ENCODE data around the gene EGFL7.

Gene EGFL7

DNA sequence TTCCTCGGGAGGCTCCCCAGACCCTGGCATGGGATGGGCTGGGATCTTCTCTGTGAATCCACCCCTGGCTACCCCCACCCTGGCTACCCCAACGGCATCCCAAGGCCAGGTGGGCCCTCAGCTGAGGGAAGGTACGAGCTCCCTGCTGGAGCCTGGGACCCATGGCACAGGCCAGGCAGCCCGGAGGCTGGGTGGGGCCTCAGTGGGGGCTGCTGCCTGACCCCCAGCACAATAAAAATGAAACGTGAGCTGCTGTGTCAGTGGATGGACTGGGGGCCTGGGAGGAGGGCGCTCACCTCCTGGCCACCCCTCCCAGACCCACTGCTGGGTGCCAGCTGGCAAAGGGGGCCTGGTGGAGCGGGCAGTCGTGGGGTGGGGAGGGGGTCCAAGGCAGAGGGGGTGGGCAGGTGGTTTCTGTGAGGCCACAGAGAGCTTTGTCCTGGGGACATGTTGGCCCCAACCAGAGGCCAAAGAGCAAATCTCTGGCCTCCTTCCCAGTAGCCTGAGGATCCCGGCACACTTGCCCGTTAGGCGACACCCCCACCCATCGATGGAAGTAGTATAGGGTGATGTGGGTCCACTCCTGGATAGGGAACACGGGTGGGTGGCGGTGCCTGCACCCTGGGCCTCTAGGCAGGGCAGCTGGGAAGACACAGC is 9.8 kb downstream of the EGFL7 start:
- 0 out of 2 replicates have a peak, but pooled peaks cover 3% of the 10 kb centered on the region for H3K36me3 ChIP-seq (ENCODE audit: control insufficient read depth, insufficient read depth, low read length)
- H3K27me3 ChIP-seq (ENCODE audit: control insufficient read depth, insufficient read depth, low read length), result no peaks in the 10 kb centered on the region
- no peak overlapping the region for H3K9ac ChIP-seq (ENCODE audit: low read depth, low read length)
- H3K4me3 ChIP-seq (ENCODE audit: low read depth, low read length), result no peak overlapping the region
- no peaks in the 10 kb centered on the region for H3K9me3 ChIP-seq (ENCODE audit: control insufficient read depth, insufficient read depth, low read length)
- no peak overlapping the region for H3K27ac ChIP-seq (ENCODE audit: low read depth, low read length)
- H3K4me1 ChIP-seq (ENCODE audit: control insufficient read depth, insufficient read depth, low read length), result no peaks in the 10 kb centered on the region

- Histone ChIP-seq H3K27ac (ENCODE audit: low read depth, low read length) (no peak overlapping the region), H3K4me3 (ENCODE audit: low read depth, low read length) (no peak overlapping the region), H3K27me3 (ENCODE audit: control insufficient read depth, insufficient read depth, low read length) (no peaks in the 10 kb centered on the region), H3K9ac (ENCODE audit: low read depth, low read length) (no peak overlapping the region), H3K4me1 (ENCODE audit: control insufficient read depth, insufficient read depth, low read length) (no peaks in the 10 kb centered on the region), H3K9me3 (ENCODE audit: control insufficient read depth, insufficient read depth, low read length) (no peaks in the 10 kb centered on the region), H3K36me3 (ENCODE audit: control insufficient read depth, insufficient read depth, low read length) (0 out of 2 replicates have a peak, but pooled peaks cover 3% of the 10 kb centered on the region)
Measured at GRCh38 chr9:136673088-136673974, 10.6 kb downstream of the EGFL7 start.

- Histone ChIP-seq H3K36me3 (ENCODE audit: control insufficient read depth, insufficient read depth, low read length) (0 out of 2 replicates have a peak, but pooled peaks cover 3% of the 10 kb centered on the region), H3K27ac (ENCODE audit: low read depth, low read length) (no peak overlapping the region), H3K9me3 (ENCODE audit: control insufficient read depth, insufficient read depth, low read length) (no peaks in the 10 kb centered on the region), H3K27me3 (ENCODE audit: control insufficient read depth, insufficient read depth, low read length) (no peaks in the 10 kb centered on the region), H3K9ac (ENCODE audit: low read depth, low read length) (no peak overlapping the region), H3K4me1 (ENCODE audit: control insufficient read depth, insufficient read depth, low read length) (no peaks in the 10 kb centered on the region), H3K4me3 (ENCODE audit: low read depth, low read length) (no peak overlapping the region)
Measured at GRCh38 chr9:136673975-136674785, 11.5 kb downstream of the EGFL7 start.

GRCh38 chr9:136674786-136675349 is 12.2 kb downstream of the EGFL7 start:
- H3K9me3 ChIP-seq (ENCODE audit: control insufficient read depth, insufficient read depth, low read length), result no peaks in the 10 kb centered on the region
- H3K36me3 ChIP-seq (ENCODE audit: control insufficient read depth, insufficient read depth, low read length), result 0 out of 2 replicates have a peak, but pooled peaks cover 3% of the 10 kb centered on the region
- H3K4me1 ChIP-seq (ENCODE audit: control insufficient read depth, insufficient read depth, low read length), result no peaks in the 10 kb centered on the region
- no peak overlapping the region for H3K27ac ChIP-seq (ENCODE audit: low read depth, low read length)
- no peak overlapping the region for H3K9ac ChIP-seq (ENCODE audit: low read depth, low read length)
- no peak overlapping the region for H3K4me3 ChIP-seq (ENCODE audit: low read depth, low read length)
- H3K27me3 ChIP-seq (ENCODE audit: control insufficient read depth, insufficient read depth, low read length), result no peaks in the 10 kb centered on the region

GRCh38 chr9:136675477-136676296 is 13.0 kb downstream of the EGFL7 start:
- Histone ChIP-seq H3K27ac (ENCODE audit: low read depth, low read length) (no peak overlapping the region), H3K27me3 (ENCODE audit: control insufficient read depth, insufficient read depth, low read length) (no peaks in the 10 kb centered on the region), H3K9me3 (ENCODE audit: control insufficient read depth, insufficient read depth, low read length) (no peaks in the 10 kb centered on the region), H3K4me3 (ENCODE audit: low read depth, low read length) (no peak overlapping the region), H3K9ac (ENCODE audit: low read depth, low read length) (no peak overlapping the region), H3K36me3 (ENCODE audit: control insufficient read depth, insufficient read depth, low read length) (0 out of 2 replicates have a peak, but pooled peaks cover 3% of the 10 kb centered on the region), H3K4me1 (ENCODE audit: control insufficient read depth, insufficient read depth, low read length) (no peaks in the 10 kb centered on the region)

DNA sequence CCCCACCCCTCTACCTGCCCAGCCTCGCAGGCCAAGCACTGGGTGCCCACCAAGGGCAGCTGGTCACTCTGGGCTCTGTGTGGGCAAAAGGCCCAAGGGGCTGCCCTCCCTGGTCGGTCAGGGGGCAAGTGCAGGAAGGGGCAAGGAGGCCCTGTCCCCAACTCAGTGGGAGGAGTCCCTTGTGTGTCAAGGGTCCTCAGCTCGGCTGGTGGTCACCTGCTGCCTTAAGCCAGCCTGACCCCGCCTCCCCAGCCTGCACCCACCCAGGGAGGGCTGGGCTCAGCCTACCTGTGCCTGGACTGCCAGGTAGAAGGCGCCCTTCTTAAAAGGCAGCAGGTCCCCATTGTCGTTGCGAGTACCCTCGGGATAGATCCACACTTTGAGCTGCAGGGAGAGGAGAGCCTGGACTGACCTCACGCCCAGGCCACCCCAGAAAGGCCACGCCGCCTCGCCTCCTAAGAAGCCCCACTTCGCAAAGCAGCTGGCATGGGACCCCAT is 13.6 kb downstream of the EGFL7 start:
- Histone ChIP-seq H3K36me3 (ENCODE audit: control insufficient read depth, insufficient read depth, low read length) (0 out of 2 replicates have a peak, but pooled peaks cover 3% of the 10 kb centered on the region), H3K27ac (ENCODE audit: low read depth, low read length) (no peak overlapping the region), H3K4me1 (ENCODE audit: control insufficient read depth, insufficient read depth, low read length) (no peaks in the 10 kb centered on the region), H3K9ac (ENCODE audit: low read depth, low read length) (no peak overlapping the region), H3K4me3 (ENCODE audit: low read depth, low read length) (no peak overlapping the region), H3K27me3 (ENCODE audit: control insufficient read depth, insufficient read depth, low read length) (no peaks in the 10 kb centered on the region), H3K9me3 (ENCODE audit: control insufficient read depth, insufficient read depth, low read length) (no peaks in the 10 kb centered on the region)

GRCh38 chr9:136676920-136677686 is 14.4 kb downstream of the EGFL7 start:
- Histone ChIP-seq H3K4me1 (ENCODE audit: control insufficient read depth, insufficient read depth, low read length) (no peaks in the 10 kb centered on the region), H3K9ac (ENCODE audit: low read depth, low read length) (no peak overlapping the region), H3K27me3 (ENCODE audit: control insufficient read depth, insufficient read depth, low read length) (no peaks in the 10 kb centered on the region), H3K36me3 (ENCODE audit: control insufficient read depth, insufficient read depth, low read length) (0 out of 2 replicates have a peak, but pooled peaks cover 3% of the 10 kb centered on the region), H3K9me3 (ENCODE audit: control insufficient read depth, insufficient read depth, low read length) (no peaks in the 10 kb centered on the region), H3K27ac (ENCODE audit: low read depth, low read length) (no peak overlapping the region), H3K4me3 (ENCODE audit: low read depth, low read length) (no peak overlapping the region)

- Histone ChIP-seq H3K9me3 (ENCODE audit: control insufficient read depth, insufficient read depth, low read length) (no peaks in the 10 kb centered on the region), H3K4me1 (ENCODE audit: control insufficient read depth, insufficient read depth, low read length) (peaks cover 6% of the 10 kb centered on the region; the same call in 1 of the 2 replicates), H3K27ac (ENCODE audit: low read depth, low read length) (no peak overlapping the region), H3K36me3 (ENCODE audit: control insufficient read depth, insufficient read depth, low read length) (0 out of 2 replicates have a peak, but pooled peaks cover 3% of the 10 kb centered on the region), H3K9ac (ENCODE audit: low read depth, low read length) (no peak overlapping the region), H3K27me3 (ENCODE audit: control insufficient read depth, insufficient read depth, low read length) (no peaks in the 10 kb centered on the region), H3K4me3 (ENCODE audit: low read depth, low read length) (no peak overlapping the region)
Measured at GRCh38 chr9:136678034-136678433, 15.3 kb downstream of the EGFL7 start.

DNA sequence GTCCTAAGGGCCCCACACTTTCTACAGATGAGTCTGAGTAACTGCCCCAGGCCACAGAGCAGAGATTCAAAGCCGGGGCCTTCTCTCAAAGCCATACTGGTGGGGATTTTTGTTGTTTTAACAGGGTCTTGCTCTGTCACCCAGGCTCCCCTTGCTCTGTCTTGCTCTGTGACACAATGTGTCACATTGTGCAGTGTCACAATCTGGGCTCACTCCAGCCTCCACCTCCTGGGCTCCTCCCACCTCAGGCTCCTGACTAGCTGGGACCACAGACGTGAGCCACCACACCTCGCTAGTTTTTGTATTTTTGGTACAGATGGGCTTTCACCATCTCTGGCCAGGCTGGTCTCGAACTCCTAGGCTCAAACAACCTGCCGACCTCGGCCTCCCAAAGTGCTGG is 15.9 kb downstream of the EGFL7 start:
- Histone ChIP-seq H3K27me3 (ENCODE audit: control insufficient read depth, insufficient read depth, low read length) (no peaks in the 10 kb centered on the region), H3K9ac (ENCODE audit: low read depth, low read length) (no peak overlapping the region), H3K4me3 (ENCODE audit: low read depth, low read length) (no peak overlapping the region), H3K4me1 (ENCODE audit: control insufficient read depth, insufficient read depth, low read length) (peaks cover 6% of the 10 kb centered on the region; the same call in 1 of the 2 replicates), H3K36me3 (ENCODE audit: control insufficient read depth, insufficient read depth, low read length) (no peaks in the 10 kb centered on the region), H3K27ac (ENCODE audit: low read depth, low read length) (no peak overlapping the region), H3K9me3 (ENCODE audit: control insufficient read depth, insufficient read depth, low read length) (no peaks in the 10 kb centered on the region)

Measured in HUES48 (cell line).